ENCODE data around the gene IKZF1. TPM values are rescaled to one million over a fixed set of nuclear protein-coding genes. Genes with fewer than 3 reads are reported as not detected.
A peak's percentile ranks its signal among the peaks of the same experiment; 100 is the strongest.

Gene IKZF1
- total RNA-seq, 1 experiment from 2014 or later = not detected

DNA sequence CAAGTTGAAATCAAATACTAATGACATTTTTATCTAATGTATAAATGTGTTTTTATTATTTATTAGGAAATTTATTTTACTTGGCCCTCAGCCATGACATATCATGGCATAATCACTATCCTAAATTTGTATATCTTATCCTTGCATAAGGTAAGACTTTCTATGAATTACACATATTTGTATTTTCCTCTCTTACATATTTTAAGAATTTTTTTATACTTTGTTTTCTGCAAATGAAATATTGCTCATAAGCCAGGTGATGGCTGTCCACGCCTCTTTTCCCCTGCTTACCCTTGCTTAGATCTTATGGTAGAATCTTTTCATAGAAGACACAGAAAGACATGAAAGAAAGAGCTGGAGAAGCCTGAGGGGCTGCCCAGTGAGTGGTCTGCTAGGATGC lies 48.2 kb downstream of the IKZF1 start:
- DNase-seq (ENCODE audit: low read depth) = no peak

DNA sequence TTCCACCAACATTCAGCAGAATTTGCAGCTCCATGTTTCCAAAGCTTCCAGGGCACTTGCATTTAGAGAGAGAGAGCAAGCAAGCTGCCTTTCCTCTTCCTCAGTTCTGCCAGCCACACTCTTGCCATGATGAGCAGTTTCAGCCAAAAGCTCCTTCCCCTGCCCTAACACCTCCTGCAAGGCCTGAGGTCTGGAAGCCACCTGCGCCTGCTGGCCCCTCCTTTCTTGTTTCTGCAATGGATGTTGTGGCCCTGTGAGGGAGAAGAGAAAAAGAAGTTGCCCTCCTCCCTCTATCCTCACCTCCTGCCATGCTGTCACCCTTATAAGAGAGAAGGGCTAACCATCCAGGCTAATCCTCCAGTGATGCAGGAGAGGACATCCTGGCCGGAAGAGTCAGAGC lies 48.7 kb downstream of the IKZF1 start:
- DNase-seq (ENCODE audit: low read depth) = no peak

DNA sequence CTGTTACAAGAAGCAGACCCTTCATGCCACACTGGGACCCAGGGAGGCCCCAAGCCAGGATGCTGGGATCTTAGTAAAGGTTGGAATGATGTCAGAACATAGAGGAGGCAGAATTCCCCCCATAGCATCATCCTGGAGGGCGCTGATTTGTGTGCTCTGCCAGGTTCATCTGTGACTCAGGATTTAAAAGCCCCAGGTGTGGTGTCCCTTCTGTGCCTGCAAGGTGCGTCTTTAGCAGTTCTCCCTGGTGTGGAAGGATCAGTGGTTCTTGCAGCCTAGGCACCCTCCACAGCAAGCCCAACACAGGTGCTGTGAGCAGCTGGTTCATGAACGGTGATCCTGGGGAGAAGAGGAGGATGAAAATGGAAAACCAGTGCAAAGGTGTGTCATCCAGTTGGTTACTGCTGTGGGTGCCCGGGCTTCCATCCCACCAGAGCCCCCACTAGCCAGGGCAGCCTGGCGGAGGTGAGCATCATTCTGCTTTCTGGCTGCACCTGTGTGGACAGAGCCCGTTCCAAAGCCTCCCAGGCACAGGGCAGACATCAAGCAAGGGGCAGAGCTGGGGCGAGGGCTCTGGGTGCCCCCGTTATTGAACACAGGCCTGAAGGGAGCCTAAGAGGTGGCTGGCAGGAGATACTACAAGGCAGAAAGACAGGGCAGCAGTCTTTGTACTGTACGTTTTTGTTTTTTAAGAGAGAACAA lies 49.5 kb downstream of the IKZF1 start:
- no peak for DNase-seq (ENCODE audit: low read depth)

DNA sequence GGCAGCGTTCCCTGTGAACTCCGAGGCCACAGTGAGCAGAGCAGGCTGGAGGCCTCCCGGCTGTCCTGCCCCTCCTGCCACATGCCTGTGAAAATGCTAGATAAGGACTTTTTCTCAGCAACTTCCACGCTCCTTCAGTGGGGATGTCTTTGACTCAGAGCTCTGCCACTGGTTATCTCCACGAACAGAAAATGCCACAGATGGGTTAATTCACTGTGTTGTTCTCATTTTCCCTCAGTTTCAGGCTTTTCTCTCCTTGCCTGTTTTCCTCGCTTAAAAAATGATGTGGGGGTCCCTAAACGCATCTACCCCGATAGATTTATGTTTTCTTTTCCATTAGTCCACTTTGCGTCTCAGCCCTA lies 51.3 kb downstream of the IKZF1 start:
- DNase-seq (ENCODE audit: low read depth) = no peak

DNA sequence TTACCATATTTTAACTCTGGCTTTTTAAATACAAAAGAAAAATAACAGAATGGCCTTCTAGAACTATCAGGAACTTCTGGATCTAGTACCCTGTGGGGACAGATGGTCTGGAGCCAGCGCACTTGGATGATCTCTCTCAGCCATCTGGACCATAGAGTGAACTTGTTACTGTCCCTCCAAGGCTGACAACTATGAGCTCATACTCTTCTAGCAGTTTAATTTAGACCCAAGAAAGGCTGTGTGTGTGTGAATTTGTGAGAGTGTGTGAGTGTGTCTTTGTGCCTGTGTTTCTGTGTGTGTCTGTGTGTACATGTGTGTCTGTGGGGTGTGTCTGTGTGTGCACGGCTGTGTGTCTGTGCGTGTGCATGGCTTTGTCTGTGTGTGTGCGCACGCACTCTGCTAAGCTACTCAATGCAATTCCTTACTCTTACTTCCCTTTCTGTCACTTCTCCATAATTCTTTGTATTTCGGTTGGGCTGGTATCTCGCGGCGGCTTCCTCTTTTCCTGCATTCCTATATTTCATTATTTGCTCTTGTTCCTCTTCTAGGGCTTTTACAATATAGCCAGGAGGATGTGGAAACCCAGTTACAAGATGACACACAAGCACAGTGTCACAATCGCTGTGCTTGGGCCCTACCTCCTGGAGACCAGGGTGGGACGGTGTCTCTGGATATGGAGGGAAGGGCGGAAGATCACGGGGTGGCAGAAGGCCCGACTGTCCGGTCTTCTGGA lies 51.9 kb downstream of the IKZF1 start:
- no peak for DNase-seq (ENCODE audit: low read depth)

DNA sequence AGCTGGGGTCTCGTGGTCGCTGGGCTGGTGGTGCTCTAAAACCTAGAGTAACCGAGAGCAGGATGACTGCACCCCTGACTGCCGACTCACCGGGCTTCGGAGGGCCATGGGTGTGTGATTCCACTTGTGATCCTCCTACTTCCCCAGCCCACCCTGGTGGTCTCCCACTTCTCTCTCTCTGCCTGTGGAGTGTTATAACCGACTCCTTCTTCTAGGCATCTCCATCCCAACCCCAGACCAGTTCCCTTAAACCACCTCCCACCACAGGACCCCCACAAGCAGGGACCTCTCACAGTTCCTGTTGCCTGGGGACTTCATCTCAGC lies 52.4 kb downstream of the IKZF1 start:
- no peak for DNase-seq (ENCODE audit: low read depth)

DNA sequence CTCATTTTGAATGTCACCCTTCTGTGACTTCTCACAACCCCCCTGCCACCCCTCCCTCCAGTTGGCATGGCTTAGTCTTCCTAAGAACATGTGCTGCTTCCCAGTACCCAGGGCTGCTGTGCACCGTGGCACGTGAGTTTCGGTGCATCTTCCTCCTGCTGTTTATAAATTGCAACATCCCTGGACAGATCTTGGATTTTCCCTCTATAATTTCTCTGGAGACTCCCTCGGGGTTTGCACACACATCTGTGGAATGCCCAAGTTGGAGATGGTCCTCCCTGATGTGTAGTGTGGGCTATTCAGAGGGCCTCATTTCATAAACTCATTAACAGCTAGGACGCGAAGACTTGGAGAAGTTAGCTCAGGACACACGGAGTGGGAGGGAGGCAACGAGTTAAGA lies 52.9 kb downstream of the IKZF1 start:
- no peak for DNase-seq (ENCODE audit: low read depth)

DNA sequence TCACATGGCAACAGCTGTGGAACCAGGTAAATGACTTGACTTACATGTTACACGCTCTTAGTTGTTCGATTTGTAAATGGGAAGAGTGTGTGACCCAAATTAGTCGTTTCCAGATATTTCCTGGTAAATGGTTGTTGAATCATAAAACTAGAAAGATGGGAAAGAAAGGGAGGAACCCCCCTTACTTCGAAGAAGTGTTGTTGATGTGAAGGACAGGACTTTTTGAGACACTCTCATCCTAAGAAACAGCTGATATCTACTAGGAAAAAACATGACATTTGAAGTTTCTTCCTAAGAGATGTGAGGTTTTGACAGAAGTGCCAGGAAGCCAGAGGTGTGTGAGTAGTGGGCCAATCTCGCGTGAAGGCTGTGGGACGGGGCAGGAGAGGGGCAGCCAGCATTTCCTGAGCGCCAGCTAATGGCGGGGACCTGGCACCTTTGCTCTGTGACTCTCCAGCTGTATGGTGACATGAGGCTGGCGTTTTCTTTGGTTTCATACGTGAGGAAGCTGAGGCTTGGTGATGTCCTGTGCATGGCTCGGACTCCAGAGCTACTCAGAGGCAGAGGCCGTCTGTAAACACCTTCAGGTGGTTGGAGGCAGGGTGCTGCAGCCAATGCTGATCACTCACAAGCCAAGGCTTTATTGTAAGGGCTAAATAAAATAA lies 53.7 kb downstream of the IKZF1 start:
- no peak for DNase-seq (ENCODE audit: low read depth)

DNA sequence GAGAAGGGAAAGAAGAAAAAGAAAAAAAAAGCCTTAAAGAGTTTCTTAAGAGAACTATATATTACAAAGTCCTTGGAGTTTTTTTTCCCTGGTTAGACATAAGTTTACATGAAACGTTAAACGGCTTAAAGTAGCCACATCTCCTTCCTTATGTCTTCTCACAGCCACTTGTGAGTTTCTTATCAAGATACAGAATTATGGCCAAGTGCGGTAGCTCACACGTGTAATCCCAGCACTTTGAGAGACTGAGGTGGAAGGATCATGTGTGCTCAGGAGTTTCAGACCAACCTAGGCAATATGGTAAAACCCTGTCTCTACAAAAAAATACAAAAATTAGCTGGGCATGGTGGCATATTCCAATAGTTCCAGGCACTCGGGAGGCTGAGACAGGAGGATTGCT lies 54.3 kb downstream of the IKZF1 start:
- no peak for DNase-seq (ENCODE audit: low read depth)

DNA sequence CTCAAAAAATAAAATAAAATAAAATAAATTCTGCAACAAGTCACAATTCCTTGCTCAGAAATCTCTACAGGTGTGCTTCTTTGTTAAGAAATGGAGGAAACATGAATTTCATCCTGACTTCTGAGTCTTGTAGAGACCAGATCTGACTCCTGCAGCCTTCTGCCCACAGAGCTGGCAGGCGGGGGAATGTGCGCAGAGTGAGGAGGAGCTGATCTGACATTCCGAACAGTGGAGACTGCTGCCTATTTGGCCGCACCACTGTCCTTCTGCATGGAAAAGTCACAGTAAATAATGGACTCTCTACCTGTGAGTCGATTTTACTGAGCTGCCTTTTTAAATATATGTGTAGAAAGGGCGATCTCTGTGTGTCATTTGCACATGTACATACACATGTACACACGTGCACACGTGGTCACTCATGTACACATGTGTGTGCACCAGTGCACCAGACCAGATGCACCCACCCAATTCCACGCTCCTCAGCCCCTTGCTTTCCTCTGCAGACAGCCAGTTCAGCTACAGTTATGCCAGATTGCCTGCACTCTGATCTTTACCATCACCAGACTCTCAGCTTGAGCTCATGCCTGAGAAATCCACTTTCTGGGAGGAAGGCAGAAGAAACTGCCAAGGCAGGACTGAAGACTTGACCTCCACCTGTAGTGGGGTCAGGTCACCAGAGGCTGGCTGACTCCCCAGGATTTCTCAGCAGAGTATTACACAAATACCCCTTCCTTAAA lies 54.9 kb downstream of the IKZF1 start:
- no peak for DNase-seq (ENCODE audit: low read depth)

DNA sequence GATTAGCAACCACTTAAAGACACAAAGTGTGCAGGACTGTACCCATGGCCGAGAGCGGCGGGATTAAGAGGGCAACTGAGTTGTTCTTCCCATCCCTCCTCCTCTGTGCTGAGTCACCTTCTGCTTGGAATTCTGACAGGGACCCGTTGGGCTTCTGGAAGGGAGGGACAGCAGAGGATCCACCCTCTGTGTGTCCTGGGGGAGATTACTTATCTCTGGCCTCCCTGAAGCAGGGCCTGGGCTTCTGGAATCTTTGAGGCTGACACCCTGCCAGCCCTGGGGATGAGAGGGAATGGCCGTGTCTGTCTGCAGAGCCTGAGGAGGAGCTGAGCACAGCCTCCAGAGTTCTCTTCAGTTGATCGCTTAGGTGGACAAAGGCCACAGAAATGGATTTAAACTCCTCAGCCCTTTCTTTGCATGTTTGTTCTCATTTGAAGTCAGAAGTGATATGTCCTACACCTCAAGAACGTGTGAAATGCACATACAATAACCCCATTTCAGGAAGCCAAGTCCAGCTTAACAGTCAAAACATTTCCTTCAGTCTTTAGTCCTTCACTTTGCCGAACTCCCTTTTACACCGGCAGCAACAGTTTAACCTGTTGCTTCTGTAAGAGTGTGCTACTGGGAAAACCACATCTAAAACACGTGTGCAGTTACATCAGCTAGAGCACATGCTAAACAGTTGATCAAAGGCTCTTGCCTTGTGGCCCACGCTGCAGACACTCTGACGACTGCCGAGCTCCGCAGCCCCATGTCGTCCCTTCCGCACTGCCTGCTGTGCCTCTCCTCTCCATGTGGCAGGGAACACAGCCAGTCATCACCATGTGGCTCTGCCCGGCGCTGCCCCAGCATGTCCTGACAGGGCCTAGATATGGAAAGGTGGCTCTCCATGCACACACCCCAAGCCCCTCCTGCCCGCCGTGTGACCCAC lies 55.7 kb downstream of the IKZF1 start:
- peak; percentile 11 for DNase-seq (ENCODE audit: low read depth)

DNA sequence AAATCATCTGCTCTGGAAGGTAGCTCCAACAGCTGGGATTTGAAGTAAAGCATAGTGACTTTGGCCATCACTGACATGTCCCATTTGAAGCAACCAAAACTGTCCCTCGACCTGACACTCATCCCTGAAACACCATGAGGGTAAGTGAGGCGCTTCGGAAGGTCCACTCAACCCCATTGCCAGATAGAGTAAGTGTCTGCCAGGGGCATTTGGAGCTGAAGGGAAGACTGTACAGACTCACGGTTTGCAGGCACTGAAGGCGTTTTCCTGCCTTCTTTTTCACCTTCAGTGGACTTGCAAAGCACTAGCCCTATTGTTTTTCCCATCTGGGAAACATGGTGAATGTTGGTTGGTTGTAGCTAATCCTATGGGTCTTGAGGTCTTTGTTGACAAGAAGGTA lies 57.6 kb downstream of the IKZF1 start:
- DNase-seq (ENCODE audit: low read depth) = no peak

DNA sequence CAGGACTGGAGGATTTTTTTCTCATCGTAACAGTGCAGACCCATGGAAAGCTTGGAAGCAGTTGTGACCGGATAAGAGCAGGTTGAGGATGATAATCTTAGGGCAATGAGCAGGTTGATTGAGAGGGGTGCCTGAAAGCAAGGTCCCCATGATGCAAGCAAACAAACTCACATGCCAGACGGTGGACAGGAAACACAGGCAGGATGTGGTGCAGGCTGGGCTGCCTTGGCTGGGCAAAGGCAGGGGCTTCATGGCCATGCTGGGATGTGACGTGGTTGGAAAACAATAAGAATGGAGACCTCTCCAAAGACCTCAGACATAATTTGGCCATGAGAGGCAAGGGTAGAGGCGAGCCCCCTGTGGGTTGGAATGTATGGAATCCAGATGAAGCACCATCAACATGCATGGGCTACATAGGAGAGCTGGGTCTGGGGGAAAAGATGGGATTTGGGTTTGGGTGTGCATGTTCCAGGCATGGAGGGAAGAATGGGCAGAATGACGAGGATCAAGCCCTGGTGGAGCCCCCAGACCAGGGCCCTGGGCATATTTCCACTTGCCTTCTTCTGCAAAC lies 58.3 kb downstream of the IKZF1 start:
- peak; percentile 38 for DNase-seq (ENCODE audit: low read depth)

DNA sequence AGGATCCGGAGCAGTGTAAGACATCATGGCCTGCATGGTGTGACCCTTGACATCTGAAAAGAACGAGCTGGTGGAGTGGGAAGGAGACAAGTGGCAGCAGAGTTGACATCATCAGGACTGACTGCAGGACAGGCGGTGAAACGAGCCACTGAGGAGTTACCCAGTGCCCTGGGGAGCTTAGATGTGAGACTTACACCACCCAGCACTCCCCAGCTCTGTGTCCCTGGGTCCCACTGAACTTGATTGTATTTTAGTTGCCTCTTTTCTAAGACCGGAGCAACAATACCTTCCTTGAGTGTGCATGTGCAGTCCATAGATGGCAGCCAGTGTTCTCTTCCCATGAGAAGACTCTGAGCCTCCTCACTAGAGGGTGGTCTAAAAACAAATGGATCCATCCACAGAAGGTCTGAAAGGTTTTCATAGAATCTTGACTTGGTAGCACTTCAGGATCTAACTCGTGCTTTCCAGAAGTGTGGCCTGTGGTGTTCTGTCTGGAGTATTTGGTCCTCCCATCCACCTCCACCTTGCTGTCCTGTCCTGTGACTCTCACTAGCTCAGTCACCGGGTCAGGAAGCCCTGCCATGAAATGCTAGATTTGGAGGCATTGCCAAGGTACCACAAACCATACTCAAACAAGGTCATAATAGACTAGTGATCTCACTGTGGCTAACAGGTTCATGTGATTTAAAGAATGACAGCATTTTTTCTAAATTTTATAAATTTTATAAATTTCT lies 59.0 kb downstream of the IKZF1 start:
- no peak for DNase-seq (ENCODE audit: low read depth)

DNA sequence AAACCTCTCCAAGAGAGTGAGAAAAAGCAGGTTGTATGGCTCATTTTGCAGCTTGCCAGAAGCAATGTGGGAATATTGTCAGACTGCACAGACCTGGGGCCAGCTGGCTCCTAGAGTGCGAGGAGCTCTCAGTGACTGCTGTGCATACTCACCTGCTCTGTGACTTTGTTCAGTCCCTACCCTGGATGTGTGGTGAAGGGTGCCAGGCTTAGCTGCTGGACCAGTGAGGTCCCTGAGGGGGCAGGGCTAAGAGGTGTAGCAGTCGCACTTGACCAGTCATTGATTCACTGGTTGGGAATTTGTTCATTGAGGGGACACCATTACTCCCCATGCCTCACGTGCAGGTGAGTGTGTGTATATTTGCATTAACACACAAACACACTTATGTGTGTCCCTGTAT lies 60.1 kb downstream of the IKZF1 start:
- DNase-seq (ENCODE audit: low read depth) = no peak

DNA sequence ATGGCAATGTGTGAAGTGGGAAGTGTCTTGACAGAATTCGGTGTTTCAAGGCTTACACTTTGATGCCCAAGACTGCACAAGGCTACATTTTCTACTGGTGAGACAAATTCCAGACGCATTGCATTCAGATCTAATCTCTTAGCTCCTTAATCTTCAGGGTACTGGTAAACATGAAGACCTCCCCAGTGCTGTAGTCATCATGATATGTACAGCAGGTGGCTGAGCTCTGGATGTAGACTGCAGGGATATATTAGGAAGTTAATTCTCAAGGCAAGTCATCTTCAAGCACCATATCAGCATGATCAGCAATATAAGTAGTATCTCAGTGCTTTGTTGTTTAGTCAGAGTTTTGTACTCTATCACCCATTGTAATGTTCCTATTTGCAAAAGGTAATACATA lies 61.8 kb downstream of the IKZF1 start:
- no peak for DNase-seq (ENCODE audit: low read depth)

DNA sequence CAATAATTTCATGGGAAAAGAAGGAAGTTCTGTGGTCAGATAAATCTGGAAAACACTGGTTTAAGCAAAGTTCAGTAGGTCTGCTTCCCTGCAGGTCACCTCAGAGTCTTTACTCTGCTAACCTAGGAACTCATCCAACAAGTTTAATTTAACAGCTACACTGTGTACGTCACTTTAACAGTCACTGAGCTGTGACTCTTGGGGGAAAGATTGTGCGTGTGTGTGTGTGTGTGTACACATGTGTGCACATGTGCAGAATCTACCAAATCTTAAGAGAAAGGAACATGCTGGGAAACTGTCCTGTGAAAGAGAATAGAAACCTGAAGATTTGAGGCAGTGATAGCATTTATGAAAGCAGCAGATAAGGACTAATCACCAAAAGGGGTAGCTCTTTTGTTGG lies 62.6 kb downstream of the IKZF1 start:
- no peak for DNase-seq (ENCODE audit: low read depth)

DNA sequence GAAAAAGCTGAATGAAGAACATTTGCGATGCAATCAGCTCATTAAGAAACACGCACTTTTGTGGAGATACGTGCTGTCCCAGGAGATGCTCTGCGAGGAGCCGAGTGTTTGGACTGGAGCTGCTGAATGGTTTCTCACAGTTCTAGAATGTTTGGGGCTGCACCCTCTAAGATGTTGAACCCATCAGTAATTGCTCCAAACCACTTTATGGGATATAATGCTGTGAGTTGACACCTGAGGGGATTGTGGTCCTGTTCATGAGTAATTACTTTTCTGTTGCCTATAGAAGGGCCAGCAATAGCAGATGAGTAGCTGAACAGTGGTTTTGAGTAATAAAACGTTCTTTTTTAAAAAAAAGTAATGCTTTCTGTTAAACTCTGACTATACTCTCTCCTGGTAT lies 63.1 kb downstream of the IKZF1 start:
- DNase-seq (ENCODE audit: low read depth) = no peak

DNA sequence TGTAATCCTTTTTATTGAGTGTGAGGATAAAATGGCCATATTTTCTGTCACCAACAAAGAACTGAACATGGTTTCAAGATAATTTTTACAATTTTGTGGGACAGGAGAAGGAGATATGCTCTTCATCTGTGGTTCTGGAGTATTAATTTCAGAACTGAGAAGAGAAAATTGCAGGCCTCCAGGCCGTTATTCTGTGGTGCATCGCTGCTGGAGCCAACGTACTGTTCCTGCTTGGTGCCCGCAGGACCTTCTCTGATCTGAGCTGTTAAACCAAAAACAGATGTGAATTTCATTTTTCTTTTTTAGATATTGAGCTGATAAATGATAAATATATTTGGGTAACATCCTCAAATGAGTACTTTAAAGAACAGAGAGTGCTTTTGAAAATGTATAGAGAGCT lies 63.9 kb downstream of the IKZF1 start:
- DNase-seq (ENCODE audit: low read depth) = no peak
